ENCODE results near the gene VARS1. TPM values are rescaled to one million over a fixed set of nuclear protein-coding genes. Genes with fewer than 3 reads are reported as not detected.
"Not testable (repeated sequence)": the region's sequence is repeated elsewhere in the genome, so short reads cannot be mapped to it uniquely, and the experiment has no call there.

Gene VARS1
- total RNA-seq, 1 donor from 2014 or later, result 176 TPM

- intact Hi-C loops (cut with micrococcal nuclease); H3K9me3 Mint-ChIP-seq; H3K27me3 Mint-ChIP-seq (ENCODE audit: low read depth); DNase-seq (ENCODE audit: low spot score); H3K4me3 Mint-ChIP-seq (ENCODE audit: low read depth); H3K27ac Mint-ChIP-seq: not testable (repeated sequence)
- Mint-ChIP-seq H3K36me3 (ENCODE audit: low read depth) (peaks cover 28% of the 10 kb centered on the region), H3K4me1 (ENCODE audit: low read depth) (peaks cover 24% of the 10 kb centered on the region)
These were observed 5.7 kb upstream of the VARS1 start for GRCh38 chr6:31801031-31801927.

GRCh38 chr6:31799781-31800180 lies 4.2 kb upstream of the VARS1 start:
- Mint-ChIP-seq H3K4me1 (ENCODE audit: low read depth) (peaks cover 19% of the 10 kb centered on the region), H3K27ac (no peak overlapping the region), H3K27me3 (ENCODE audit: low read depth) (no peaks in the 10 kb centered on the region), H3K36me3 (ENCODE audit: low read depth) (peaks cover 29% of the 10 kb centered on the region), H3K4me3 (ENCODE audit: low read depth) (no peak overlapping the region), H3K9me3 (no peaks in the 10 kb centered on the region)
- intact Hi-C loops (cut with micrococcal nuclease), result loop anchor here (5.0 kb wide), 1 partner anchor 33 kb away; no protein-coding TSS in a partner anchor
- DNase-seq (ENCODE audit: low spot score), result no peak

- intact Hi-C loops (cut with micrococcal nuclease), result loop anchor here (5.0 kb wide), 1 partner anchor 35 kb away; no protein-coding TSS in a partner anchor
- Mint-ChIP-seq H3K36me3 (ENCODE audit: low read depth) (peaks cover 32% of the 10 kb centered on the region), H3K9me3 (no peaks in the 10 kb centered on the region), H3K27me3 (ENCODE audit: low read depth) (no peaks in the 10 kb centered on the region), H3K4me3 (ENCODE audit: low read depth) (peak overlapping the region; percentile 49), H3K4me1 (ENCODE audit: low read depth) (peaks cover 29% of the 10 kb centered on the region), H3K27ac (peak overlapping the region; percentile 72)
- DNase-seq (ENCODE audit: low spot score), result no peak
These were observed 2.0 kb upstream of the VARS1 start for GRCh38 chr6:31797588-31797987.

- peaks cover 38% of the 10 kb centered on the region for H3K36me3 Mint-ChIP-seq (ENCODE audit: low read depth)
- no peaks in the 10 kb centered on the region for H3K9me3 Mint-ChIP-seq
- H3K27me3 Mint-ChIP-seq (ENCODE audit: low read depth), result no peaks in the 10 kb centered on the region
- DNase-seq (ENCODE audit: low spot score), result no peak
- H3K27ac Mint-ChIP-seq, result peak overlapping the region; percentile 72
- intact Hi-C loops (cut with micrococcal nuclease), result loop anchor here (5.0 kb wide), 1 partner anchor 35 kb away; no protein-coding TSS in a partner anchor
- H3K4me3 Mint-ChIP-seq (ENCODE audit: low read depth), result peak overlapping the region; percentile 21
- H3K4me1 Mint-ChIP-seq (ENCODE audit: low read depth), result peaks cover 29% of the 10 kb centered on the region
These were observed 1.4 kb upstream of the VARS1 start for GRCh38 chr6:31796993-31797385.

- intact Hi-C loops (cut with micrococcal nuclease), result loop anchor here (2.0 to 5.0 kb wide), 3 partner anchors 20 to 56 kb away; partner anchors contain the start of genes HSPA1A and HSPA1L
- Mint-ChIP-seq H3K4me3 (ENCODE audit: low read depth) (peak overlapping the region; percentile 93), H3K4me1 (ENCODE audit: low read depth) (peaks cover 33% of the 10 kb centered on the region), H3K36me3 (ENCODE audit: low read depth) (peaks cover 46% of the 10 kb centered on the region), H3K9me3 (no peaks in the 10 kb centered on the region), H3K27ac (peak overlapping the region; percentile 98), H3K27me3 (ENCODE audit: low read depth) (no peaks in the 10 kb centered on the region)
- DNase-seq (ENCODE audit: low spot score), result no peak
These were observed 511 bp downstream of the VARS1 start for GRCh38 chr6:31794866-31795615.

- peaks cover 34% of the 10 kb centered on the region for H3K4me1 Mint-ChIP-seq (ENCODE audit: low read depth)
- no peak for DNase-seq (ENCODE audit: low spot score)
- intact Hi-C loops (cut with micrococcal nuclease), result loop anchor here (2.0 kb wide), 2 partner anchors 20 to 56 kb away; partner anchors contain the start of genes HSPA1A and HSPA1L
- peak overlapping the region; percentile 93 for H3K4me3 Mint-ChIP-seq (ENCODE audit: low read depth)
- H3K36me3 Mint-ChIP-seq (ENCODE audit: low read depth), result peaks cover 50% of the 10 kb centered on the region
- H3K9me3 Mint-ChIP-seq, result no peaks in the 10 kb centered on the region
- H3K27me3 Mint-ChIP-seq (ENCODE audit: low read depth), result no peaks in the 10 kb centered on the region
- H3K27ac Mint-ChIP-seq, result peak overlapping the region; percentile 87
These were observed 1.2 kb downstream of the VARS1 start for GRCh38 chr6:31794294-31794865.

GRCh38 chr6:31793927-31794245 lies 1.7 kb downstream of the VARS1 start:
- peaks cover 36% of the 10 kb centered on the region for H3K4me1 Mint-ChIP-seq (ENCODE audit: low read depth)
- not testable (repeated sequence) for H3K9me3 Mint-ChIP-seq; DNase-seq (ENCODE audit: low spot score); H3K27me3 Mint-ChIP-seq (ENCODE audit: low read depth)
- H3K4me3 Mint-ChIP-seq (ENCODE audit: low read depth), result peak overlapping the region; percentile 93
- H3K36me3 Mint-ChIP-seq (ENCODE audit: low read depth), result peaks cover 55% of the 10 kb centered on the region
- peak overlapping the region; percentile 87 for H3K27ac Mint-ChIP-seq
- intact Hi-C loops (cut with micrococcal nuclease), result loop anchor here (2.0 kb wide), 2 partner anchors 21 to 55 kb away; partner anchors contain the start of genes HSPA1A and HSPA1L

GRCh38 chr6:31792761-31793171 lies 2.8 kb downstream of the VARS1 start:
- intact Hi-C loops (cut with micrococcal nuclease), result no loop called here
- H3K4me3 Mint-ChIP-seq (ENCODE audit: low read depth), result peak overlapping the region; percentile 26
- no peaks in the 10 kb centered on the region for H3K27me3 Mint-ChIP-seq (ENCODE audit: low read depth)
- no peak overlapping the region for H3K27ac Mint-ChIP-seq
- no peak for DNase-seq (ENCODE audit: low spot score)
- no peaks in the 10 kb centered on the region for H3K9me3 Mint-ChIP-seq
- H3K4me1 Mint-ChIP-seq (ENCODE audit: low read depth), result peaks cover 32% of the 10 kb centered on the region
- peaks cover 52% of the 10 kb centered on the region for H3K36me3 Mint-ChIP-seq (ENCODE audit: low read depth)

GRCh38 chr6:31792090-31792374 lies 3.5 kb downstream of the VARS1 start:
- H3K36me3 Mint-ChIP-seq (ENCODE audit: low read depth), result peaks cover 47% of the 10 kb centered on the region
- no peak overlapping the region for H3K4me3 Mint-ChIP-seq (ENCODE audit: low read depth)
- H3K9me3 Mint-ChIP-seq, result no peaks in the 10 kb centered on the region
- no peak overlapping the region for H3K27ac Mint-ChIP-seq
- intact Hi-C loops (cut with micrococcal nuclease), result no loop called here
- peaks cover 25% of the 10 kb centered on the region for H3K4me1 Mint-ChIP-seq (ENCODE audit: low read depth)
- no peaks in the 10 kb centered on the region for H3K27me3 Mint-ChIP-seq (ENCODE audit: low read depth)
- no peak for DNase-seq (ENCODE audit: low spot score)

GRCh38 chr6:31791324-31792089 lies 4.0 kb downstream of the VARS1 start:
- intact Hi-C loops (cut with micrococcal nuclease), result no loop called here
- H3K27ac Mint-ChIP-seq, result peak overlapping the region; percentile 62

GRCh38 chr6:31785475-31785874 lies 10.1 kb downstream of the VARS1 start:
- intact Hi-C loops (cut with micrococcal nuclease), result no loop called here
- peaks cover 3% of the 10 kb centered on the region for H3K4me1 Mint-ChIP-seq (ENCODE audit: low read depth)
- H3K36me3 Mint-ChIP-seq (ENCODE audit: low read depth), result peaks cover 51% of the 10 kb centered on the region
- H3K4me3 Mint-ChIP-seq (ENCODE audit: low read depth), result no peak overlapping the region
- no peak for DNase-seq (ENCODE audit: low spot score)
- H3K9me3 Mint-ChIP-seq, result no peaks in the 10 kb centered on the region
- H3K27ac Mint-ChIP-seq, result no peak overlapping the region
- H3K27me3 Mint-ChIP-seq (ENCODE audit: low read depth), result no peaks in the 10 kb centered on the region

More at GRCh38 chr6:31791324-31792089, 4.0 kb downstream of the VARS1 start:
- Mint-ChIP-seq H3K36me3 (ENCODE audit: low read depth) (peaks cover 49% of the 10 kb centered on the region), H3K4me3 (ENCODE audit: low read depth) (peak overlapping the region; percentile 17), H3K27me3 (ENCODE audit: low read depth) (no peaks in the 10 kb centered on the region), H3K9me3 (no peaks in the 10 kb centered on the region), H3K4me1 (ENCODE audit: low read depth) (peaks cover 21% of the 10 kb centered on the region)
- no peak for DNase-seq (ENCODE audit: low spot score)

Measured in activated T-helper 2 cell treated with anti-CD3 and anti-CD28 coated beads, Interferon-gamma antibody, Interleukin-2, Interleukin-4, amounts not matched to agents 10 μg/mL and 5 μg/mL and 100 μg/mL, durations not matched to agents 14 hours and 24 hours and 36 hours (primary cell).